MM.1S (cell line): ENCODE results near the gene MTX1.

Experiments used
- EZH2 ChIP-seq: fragments of 300-600 bp; sonication (generic); optimal IDR thresholded peaks from 2 replicates; pipeline ENCODE3; 2017; ENCODE audit warnings: low read depth, mild to moderate bottlenecking, antibody characterized with exemption, low read length, mixed read lengths
- EZH2phosphoT487 ChIP-seq: fragments of 300-600 bp; sonication (generic); IDR thresholded peaks from 2 replicates; pipeline ENCODE4 v1.6.1; 2018; ENCODE audit warnings: antibody characterized with exemption, low read length
- TF ChIP-seq, protein P1 (sequence below): fragments of 300-600 bp; sonication (generic); IDR thresholded peaks from 2 replicates; pipeline ENCODE4 v1.5.1; 2016; ENCODE audit warnings: antibody characterized with exemption, low read length, mixed read lengths

DNA sequence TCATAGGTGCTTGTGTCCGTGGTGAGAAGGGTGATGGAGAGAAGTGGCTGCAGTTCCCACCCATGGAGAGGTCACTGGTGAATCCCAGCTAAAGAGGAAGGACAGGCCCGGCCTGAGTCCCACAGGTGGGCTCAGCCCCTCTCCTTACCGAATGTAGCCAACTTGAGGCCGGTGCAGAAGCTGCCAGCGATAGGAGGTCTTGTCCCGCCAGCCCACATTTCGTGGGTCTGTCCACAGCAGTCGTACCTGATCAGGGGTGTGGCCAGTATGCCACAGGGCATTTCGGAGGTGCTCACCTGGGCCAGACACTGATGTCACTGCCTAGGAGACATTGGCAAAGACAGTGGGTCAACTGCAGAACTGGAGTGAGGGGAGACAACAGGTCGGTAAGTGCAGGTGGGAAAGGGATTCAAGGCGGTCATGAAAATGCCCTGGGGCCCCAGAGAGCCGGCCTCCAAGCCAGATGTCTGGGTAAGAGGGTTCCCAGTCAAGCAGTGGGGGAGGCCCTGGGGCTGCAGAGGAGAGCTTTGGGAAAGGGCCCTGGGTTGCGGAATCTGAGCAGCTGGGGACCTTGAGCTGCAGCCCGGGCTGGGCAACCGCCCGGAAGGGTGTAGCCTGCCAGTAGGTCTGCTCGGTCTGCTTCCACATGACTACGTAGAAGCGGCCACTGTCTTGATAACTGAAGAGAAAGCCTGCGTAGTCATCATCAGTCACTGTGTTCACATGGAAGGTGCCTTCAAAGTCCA, 11.4 kb upstream of the MTX1 start:
- TF ChIP-seq, protein P1, sequence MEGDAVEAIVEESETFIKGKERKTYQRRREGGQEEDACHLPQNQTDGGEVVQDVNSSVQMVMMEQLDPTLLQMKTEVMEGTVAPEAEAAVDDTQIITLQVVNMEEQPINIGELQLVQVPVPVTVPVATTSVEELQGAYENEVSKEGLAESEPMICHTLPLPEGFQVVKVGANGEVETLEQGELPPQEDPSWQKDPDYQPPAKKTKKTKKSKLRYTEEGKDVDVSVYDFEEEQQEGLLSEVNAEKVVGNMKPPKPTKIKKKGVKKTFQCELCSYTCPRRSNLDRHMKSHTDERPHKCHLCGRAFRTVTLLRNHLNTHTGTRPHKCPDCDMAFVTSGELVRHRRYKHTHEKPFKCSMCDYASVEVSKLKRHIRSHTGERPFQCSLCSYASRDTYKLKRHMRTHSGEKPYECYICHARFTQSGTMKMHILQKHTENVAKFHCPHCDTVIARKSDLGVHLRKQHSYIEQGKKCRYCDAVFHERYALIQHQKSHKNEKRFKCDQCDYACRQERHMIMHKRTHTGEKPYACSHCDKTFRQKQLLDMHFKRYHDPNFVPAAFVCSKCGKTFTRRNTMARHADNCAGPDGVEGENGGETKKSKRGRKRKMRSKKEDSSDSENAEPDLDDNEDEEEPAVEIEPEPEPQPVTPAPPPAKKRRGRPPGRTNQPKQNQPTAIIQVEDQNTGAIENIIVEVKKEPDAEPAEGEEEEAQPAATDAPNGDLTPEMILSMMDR = no peak
- TF ChIP-seq EZH2phosphoT487 (no peak), EZH2 (no peak)
